ENCODE data around the gene SEMA4D.

Gene SEMA4D

GRCh38 chr9:89501311-89501898, 3.5 kb upstream of the SEMA4D start:
- DNase-seq (ENCODE audit: low read depth in 2 of 2), result no peak

- no peak for DNase-seq (ENCODE audit: low read depth in 2 of 2)
These were observed 2.1 kb upstream of the SEMA4D start for GRCh38 chr9:89500008-89500407.

GRCh38 chr9:89498852-89499480, 1.1 kb upstream of the SEMA4D start:
- no peak for DNase-seq (ENCODE audit: low read depth in 2 of 2)

- DNase-seq (ENCODE audit: low read depth in 2 of 2), result no peak
These were observed 503 bp downstream of the SEMA4D start for GRCh38 chr9:89497257-89497963.

GRCh38 chr9:89496645-89497256, 1.2 kb downstream of the SEMA4D start:
- DNase-seq (ENCODE audit: low read depth in 2 of 2), result no peak

- DNase-seq (ENCODE audit: low read depth in 2 of 2), result no peak
These were observed 1.9 kb downstream of the SEMA4D start for GRCh38 chr9:89495824-89496560.

- DNase-seq (ENCODE audit: low read depth in 2 of 2), result no peak
These were observed 3.7 kb downstream of the SEMA4D start for GRCh38 chr9:89494199-89494598.

- DNase-seq (ENCODE audit: low read depth in 2 of 2), result no peak
These were observed 4.2 kb downstream of the SEMA4D start for GRCh38 chr9:89493671-89494070.

- DNase-seq (ENCODE audit: low read depth in 2 of 2), result no peak
These were observed 4.7 kb downstream of the SEMA4D start for GRCh38 chr9:89493181-89493580.

- DNase-seq (ENCODE audit: low read depth in 2 of 2), result no peak
These were observed 5.3 kb downstream of the SEMA4D start for GRCh38 chr9:89492586-89492985.

- DNase-seq (ENCODE audit: low read depth in 2 of 2), result no peak
These were observed 6.2 kb downstream of the SEMA4D start for GRCh38 chr9:89491694-89492093.

- DNase-seq (ENCODE audit: low read depth in 2 of 2), result no peak
These were observed 8.1 kb downstream of the SEMA4D start for GRCh38 chr9:89489548-89490530.

GRCh38 chr9:89488936-89489335, 9.0 kb downstream of the SEMA4D start:
- DNase-seq (ENCODE audit: low read depth in 2 of 2), result no peak

- DNase-seq (ENCODE audit: low read depth in 2 of 2), result no peak
These were observed 9.8 kb downstream of the SEMA4D start for GRCh38 chr9:89488131-89488530.

- no peak for DNase-seq (ENCODE audit: low read depth in 2 of 2)
These were observed 11.2 kb downstream of the SEMA4D start for GRCh38 chr9:89486681-89487080.

- DNase-seq (ENCODE audit: low read depth in 2 of 2), result no peak
These were observed 13.2 kb downstream of the SEMA4D start for GRCh38 chr9:89484475-89485404.

GRCh38 chr9:89483592-89484474, 14.1 kb downstream of the SEMA4D start:
- no peak for DNase-seq (ENCODE audit: low read depth in 2 of 2)

- DNase-seq (ENCODE audit: low read depth in 2 of 2), result no peak
These were observed 15.0 kb downstream of the SEMA4D start for GRCh38 chr9:89482901-89483361.
